ENCODE results near the gene RNLS.
"Not testable (repeated sequence)": the region's sequence is repeated elsewhere in the genome, so short reads cannot be mapped to it uniquely, and the experiment has no call there.

RNLS gene

GRCh38 chr10:88515235-88515634 lies 67.9 kb downstream of the RNLS start:
- no peak for DNase-seq

GRCh38 chr10:88512599-88512998 lies 70.5 kb downstream of the RNLS start:
- DNase-seq, result no peak

- DNase-seq, result no peak
These were observed 74.3 kb downstream of the RNLS start for GRCh38 chr10:88508796-88509195.

- no peak for DNase-seq
These were observed 75.2 kb downstream of the RNLS start for GRCh38 chr10:88507826-88508453.

- no peak for DNase-seq
These were observed 75.7 kb downstream of the RNLS start for GRCh38 chr10:88507404-88507803.

- DNase-seq, result no peak
These were observed 77.4 kb downstream of the RNLS start for GRCh38 chr10:88505680-88506215.

GRCh38 chr10:88505265-88505664 lies 77.9 kb downstream of the RNLS start:
- DNase-seq, result no peak

GRCh38 chr10:88500656-88501055 lies 82.5 kb downstream of the RNLS start:
- DNase-seq, result no peak

- DNase-seq, result no peak
These were observed 83.3 kb downstream of the RNLS start for GRCh38 chr10:88499569-88500470.

- no peak for DNase-seq
These were observed 85.2 kb downstream of the RNLS start for GRCh38 chr10:88497913-88498312.

GRCh38 chr10:88494537-88494936 lies 88.6 kb downstream of the RNLS start:
- no peak for DNase-seq

GRCh38 chr10:88493691-88494483 lies 89.2 kb downstream of the RNLS start:
- DNase-seq, result no peak

- DNase-seq, result no peak
These were observed 91.8 kb downstream of the RNLS start for GRCh38 chr10:88491314-88491713.

GRCh38 chr10:88490231-88490980 lies 92.7 kb downstream of the RNLS start:
- no peak for DNase-seq

- no peak for DNase-seq
These were observed 94.0 kb downstream of the RNLS start for GRCh38 chr10:88489107-88489506.

GRCh38 chr10:88486816-88487215 lies 96.3 kb downstream of the RNLS start:
- DNase-seq, result not testable (repeated sequence)

- DNase-seq, result no peak
These were observed 100.9 kb downstream of the RNLS start for GRCh38 chr10:88482220-88482619.

GRCh38 chr10:88478256-88478655 lies 104.9 kb downstream of the RNLS start:
- no peak for DNase-seq

- no peak for DNase-seq
These were observed 105.6 kb downstream of the RNLS start for GRCh38 chr10:88477343-88478085.

GRCh38 chr10:88474884-88475844 lies 108.0 kb downstream of the RNLS start:
- no peak for DNase-seq

Data from NCI-H1105 (cell line).